ENCODE measurements around the gene ARMC6.
"Not testable (repeated sequence)": the region's sequence is repeated elsewhere in the genome, so short reads cannot be mapped to it uniquely, and the experiment has no call there.

ARMC6 gene

GRCh38 chr19:19021115-19021514, 12.3 kb upstream of the ARMC6 start:
- no peak for DNase-seq

GRCh38 chr19:19022380-19022961, 10.9 kb upstream of the ARMC6 start:
- no peak for DNase-seq

- DNase-seq: not testable (repeated sequence)
Observed at GRCh38 chr19:19023376-19023775, 10.0 kb upstream of the ARMC6 start.

- DNase-seq: no peak
Observed at GRCh38 chr19:19025861-19026260, 7.5 kb upstream of the ARMC6 start.

- DNase-seq: no peak
Observed at GRCh38 chr19:19026299-19026971, 7.0 kb upstream of the ARMC6 start.

- no peak for DNase-seq
Observed at GRCh38 chr19:19027228-19027627, 6.2 kb upstream of the ARMC6 start.

- no peak for DNase-seq
Observed at GRCh38 chr19:19028526-19028925, 4.9 kb upstream of the ARMC6 start.

GRCh38 chr19:19031891-19032290, 1.5 kb upstream of the ARMC6 start:
- no peak for DNase-seq

GRCh38 chr19:19032420-19033175, 805 bp upstream of the ARMC6 start:
- peak; percentile 50 for DNase-seq

GRCh38 chr19:19033176-19033425, 302 bp upstream of the ARMC6 start:
- peak; percentile 75 for DNase-seq

GRCh38 chr19:19034204-19034624, 811 bp downstream of the ARMC6 start:
- peak; percentile 19 for DNase-seq

GRCh38 chr19:19039901-19040300, 6.5 kb downstream of the ARMC6 start:
- no peak for DNase-seq

- DNase-seq: no peak
Observed at GRCh38 chr19:19040417-19040816, 7.0 kb downstream of the ARMC6 start.

GRCh38 chr19:19042732-19043280, 9.4 kb downstream of the ARMC6 start:
- no peak for DNase-seq

- DNase-seq: no peak
Observed at GRCh38 chr19:19043481-19043880, 10.1 kb downstream of the ARMC6 start.

GRCh38 chr19:19043881-19044280, 10.5 kb downstream of the ARMC6 start:
- no peak for DNase-seq

- no peak for DNase-seq
Observed at GRCh38 chr19:19049406-19049805, 16.0 kb downstream of the ARMC6 start.

- DNase-seq: no peak
Observed at GRCh38 chr19:19050104-19050503, 16.7 kb downstream of the ARMC6 start.

- DNase-seq: no peak
Observed at GRCh38 chr19:19050731-19051130, 17.3 kb downstream of the ARMC6 start.

- DNase-seq: no peak
Observed at GRCh38 chr19:19051478-19052213, 18.2 kb downstream of the ARMC6 start.

- no peak for DNase-seq
Observed at GRCh38 chr19:19052921-19053320, 19.5 kb downstream of the ARMC6 start.

- no peak for DNase-seq
Observed at GRCh38 chr19:19053508-19054314, 20.3 kb downstream of the ARMC6 start.

Measured in right kidney (tissue), 1 donor.